Measurements from ENCODE around the gene AGPAT4. TPM values are rescaled to one million over a fixed set of nuclear protein-coding genes. Genes with fewer than 3 reads are reported as not detected.

AGPAT4 gene
- polyA plus RNA-seq, 2 of the 4 experiments (the other 2 are of a cell fraction): 2.1 to 3.7 TPM

GRCh38 chr6:161100072-161100471 lies 173.8 kb downstream of the AGPAT4 start (continued):
- no peak for TF ChIP-seq ZSCAN20 (CRISPR knock-in tag; IDR thresholded peaks at IDR 0.05)
- TF ChIP-seq RFX5 (IDR thresholded peaks at IDR 0.05): no peak
- no peak for TF ChIP-seq ZFP36 (IDR thresholded peaks at IDR 0.05; ENCODE audit: borderline replicate concordance, partially characterized antibody)
- TF ChIP-seq MAX (IDR thresholded peaks at IDR 0.05): no peak

- DNase-seq (ENCODE audit: low read depth in 1 of 2, low spot score in 1 of 2) (no peak), FAIRE-seq (no peak), ATAC-seq (no peak)
- Histone ChIP-seq H3K27ac (no peak overlapping the region), H3K9me3 (no peaks in the 10 kb centered on the region), H3K4me1 (0 out of 3 replicates have a peak, but pooled peaks cover 3% of the 10 kb centered on the region), H3K4me2 (no peak overlapping the region), H3K4me3 (no peak overlapping the region)
- CTCF ChIA-PET: no interaction called here
- TF ChIP-seq HMGXB4 (CRISPR knock-in tag; IDR thresholded peaks at IDR 0.05; ENCODE audit: borderline replicate concordance): no peak
- POLR2A ChIA-PET: no interaction called here
Observed at GRCh38 chr6:161095916-161096315, 177.9 kb downstream of the AGPAT4 start.

DNA sequence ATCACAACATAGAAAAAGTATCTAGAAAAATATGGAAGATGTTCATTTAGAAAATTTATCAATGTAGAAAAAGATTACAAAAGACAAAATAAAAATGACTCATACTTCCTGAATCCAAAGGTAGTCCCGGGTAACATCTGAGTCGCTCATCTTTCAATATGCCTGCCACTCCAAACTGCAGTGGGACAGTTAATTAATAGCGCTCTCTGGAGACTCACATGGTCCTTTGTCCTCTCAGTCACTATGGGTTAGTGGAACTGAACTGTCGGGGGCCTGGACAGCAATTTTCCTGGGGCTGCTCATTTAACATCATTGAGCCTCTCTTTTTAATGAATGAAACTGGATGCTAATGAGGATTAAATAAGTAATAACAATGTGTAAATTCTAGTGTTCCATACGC lies 178.9 kb downstream of the AGPAT4 start:
- Histone ChIP-seq H3K4me1 (0 out of 3 replicates have a peak, but pooled peaks cover 3% of the 10 kb centered on the region), H3K4me2 (no peak overlapping the region), H3K9me3 (no peaks in the 10 kb centered on the region), H3K27ac (no peak overlapping the region), H3K4me3 (no peak overlapping the region)
- POLR2A ChIA-PET: no interaction called here
- CTCF ChIA-PET: no interaction called here
- ATAC-seq: no peak
- no peak for DNase-seq (ENCODE audit: low read depth in 1 of 2, low spot score in 1 of 2)
- WGBS (ENCODE audit: missing lambda C conversion rate): 65% methylated on average over 5 of the region's 5 CpGs
- no peak for FAIRE-seq
- TF ChIP-seq FOSL2 (IDR thresholded peaks at IDR 0.05) (no peak), FOSL2 (CRISPR knock-in tag; IDR thresholded peaks at IDR 0.05) (0 out of 2 replicates have a peak, but pooled peaks have one; percentile 28)
- TF ChIP-seq, protein P1, sequence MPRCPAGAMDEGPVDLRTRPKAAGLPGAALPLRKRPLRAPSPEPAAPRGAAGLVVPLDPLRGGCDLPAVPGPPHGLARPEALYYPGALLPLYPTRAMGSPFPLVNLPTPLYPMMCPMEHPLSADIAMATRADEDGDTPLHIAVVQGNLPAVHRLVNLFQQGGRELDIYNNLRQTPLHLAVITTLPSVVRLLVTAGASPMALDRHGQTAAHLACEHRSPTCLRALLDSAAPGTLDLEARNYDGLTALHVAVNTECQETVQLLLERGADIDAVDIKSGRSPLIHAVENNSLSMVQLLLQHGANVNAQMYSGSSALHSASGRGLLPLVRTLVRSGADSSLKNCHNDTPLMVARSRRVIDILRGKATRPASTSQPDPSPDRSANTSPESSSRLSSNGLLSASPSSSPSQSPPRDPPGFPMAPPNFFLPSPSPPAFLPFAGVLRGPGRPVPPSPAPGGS (IDR thresholded peaks at IDR 0.05): no peak

- no peak for ATAC-seq
Observed at GRCh38 chr6:161091972-161092701, 181.7 kb downstream of the AGPAT4 start.

More at GRCh38 chr6:161091972-161092701, 181.7 kb downstream of the AGPAT4 start:
- Histone ChIP-seq H3K9me3 (no peaks in the 10 kb centered on the region), H3K4me3 (no peak overlapping the region), H3K4me1 (0 out of 3 replicates have a peak, but pooled peaks cover 3% of the 10 kb centered on the region), H3K4me2 (no peak overlapping the region), H3K27ac (no peak overlapping the region)
- DNase-seq (ENCODE audit: low read depth in 1 of 2, low spot score in 1 of 2): no peak
- ChIA-PET CTCF (no interaction called here), POLR2A (no interaction called here)
- FAIRE-seq: no peak
- TF ChIP-seq ZFP36 (IDR thresholded peaks at IDR 0.05; ENCODE audit: borderline replicate concordance, partially characterized antibody) (no peak), FOXS1 (CRISPR knock-in tag; IDR thresholded peaks at IDR 0.05) (no peak), HOXB5 (CRISPR knock-in tag; IDR thresholded peaks at IDR 0.05) (no peak), JUNB (IDR thresholded peaks at IDR 0.05) (no peak), KDM1A (IDR thresholded peaks at IDR 0.05; ENCODE audit: low read depth) (no peak), ZC3H11A (IDR thresholded peaks at IDR 0.05) (no peak), TFCP2L1 (CRISPR knock-in tag; IDR thresholded peaks at IDR 0.05) (no peak), EHF (CRISPR knock-in tag; IDR thresholded peaks at IDR 0.05) (no peak), MAFK (IDR thresholded peaks at IDR 0.05; ENCODE audit: partially characterized antibody) (no peak), E2F6 (IDR thresholded peaks at IDR 0.05; ENCODE audit: borderline replicate concordance, low read depth) (no peak), FOSB (CRISPR knock-in tag; IDR thresholded peaks at IDR 0.05) (no peak), NPAS2 (CRISPR knock-in tag; IDR thresholded peaks at IDR 0.05; ENCODE audit: borderline replicate concordance) (no peak), BHLHE40 (IDR thresholded peaks at IDR 0.05; ENCODE audit: low read depth, low read length) (no peak), HOXA7 (CRISPR knock-in tag; IDR thresholded peaks at IDR 0.05) (no peak)
- TF ChIP-seq, protein P1 (IDR thresholded peaks at IDR 0.05): no peak
- 79% methylated on average over 6 of the region's 6 CpGs for WGBS (ENCODE audit: missing lambda C conversion rate)

Data from A549 (cell line).